Caco-2 (cell line): ENCODE measurements around the gene AKAP1. TPM values are rescaled to one million over a fixed set of nuclear protein-coding genes. Genes with fewer than 3 reads are reported as not detected.

Experiments
- BruUV-seq: library from RNA; stranded (reverse); fragments of 400-500 nt; replicated peaks from 2 replicates; lab custom pipeline; 2021; lab: Mats Ljungman, UMichigan
- CTCF ChIA-PET: fragments of 300-600 bp; sonication (Branson Sonifier 250); formaldehyde crosslinking; loops from one replicate; lab custom pipeline; 2022; ENCODE audit warnings: antibody characterized with exemption; lab: Charles Lee
- POLR2A ChIA-PET: fragments of 300-600 bp; sonication (Branson Sonifier 250); formaldehyde crosslinking; loops from one replicate; lab custom pipeline; 2022; ENCODE audit warnings: antibody characterized with exemption; lab: Charles Lee
- DNase-seq, 2 experiments: peaks; one replicate each; pipeline versions ENCODE4 v3.0.0 to v3.0.0-alpha.2; 2020 to 2022
- H3K27me3 ChIP-seq: replicated peaks from 2 replicates; pipeline ENCODE4 v1.6.0; 2011; ENCODE audit warnings: low read length; ENCODE audit not compliant: control insufficient read depth, insufficient read depth
- H3K36me3 ChIP-seq: 2 replicates; pipeline ENCODE4 v1.5.1; 2011; ENCODE audit warnings: low read length; ENCODE audit not compliant: control insufficient read depth, insufficient read depth
- H3K4me1 ChIP-seq: fragments of 250-450 bp; sonication (Bioruptor Pico); 2 replicates; pipeline ENCODE4 v1.5.1; 2020; ENCODE audit warnings: mild to moderate bottlenecking
- H3K4me3 ChIP-seq: 2 replicates; pipeline ENCODE4 v1.5.1; 2011; ENCODE audit warnings: low read depth, mild to moderate bottlenecking, control low read depth, low read length
- H3K9me3 ChIP-seq: fragments of 250-450 bp; sonication (Bioruptor Pico); 2 replicates; pipeline ENCODE4 v1.5.1; 2020; ENCODE audit warnings: mild to moderate bottlenecking, moderate library complexity
- H3K27ac Mint-ChIP-seq: one replicate; pipeline ENCODE4 v1.8.0; 2022; ENCODE audit warnings: mixed read lengths; ENCODE audit not compliant: unreplicated experiment
- H3K27me3 Mint-ChIP-seq: one replicate; pipeline ENCODE4 v1.8.0; 2022; ENCODE audit warnings: mixed read lengths; ENCODE audit not compliant: insufficient read depth, unreplicated experiment
- H3K36me3 Mint-ChIP-seq: one replicate; pipeline ENCODE4 v1.8.0; 2022; ENCODE audit warnings: mild to moderate bottlenecking, mixed read lengths; ENCODE audit not compliant: insufficient read depth, unreplicated experiment
- H3K4me1 Mint-ChIP-seq: one replicate; pipeline ENCODE4 v1.8.0; 2022; ENCODE audit warnings: low read depth, mixed read lengths; ENCODE audit not compliant: unreplicated experiment
- H3K4me3 Mint-ChIP-seq: one replicate; pipeline ENCODE4 v1.8.0; 2022; ENCODE audit warnings: mild to moderate bottlenecking, moderate library complexity, mixed read lengths; ENCODE audit not compliant: unreplicated experiment
- H3K9me3 Mint-ChIP-seq: one replicate; pipeline ENCODE4 v1.8.0; 2022; ENCODE audit warnings: mixed read lengths; ENCODE audit not compliant: unreplicated experiment
- intact Hi-C: fragments of 100-400 bp; cut with micrococcal nuclease; formaldehyde crosslinking; loops from one replicate; pipeline ENCODE4 v1.10.0; 2022; ENCODE audit not compliant: unreplicated experiment
- total RNA-seq: library from RNA; stranded (reverse); gene quantifications from 2 replicates; pipeline ENCODE4 v1.2.3, GENCODE V29; 2022
- TF ChIP-seq, protein P1 (sequence below), 2 experiments: fragments of 200-600 bp in 1 of 2; IDR thresholded peaks; 1 replicate in 1 of 2; 2 replicates in 1 of 2; pipeline versions ENCODE4 v1.5.1 to v1.8.0; 2011 to 2022; ENCODE audit warnings: antibody characterized with exemption in 1 of 2, control low read depth in 1 of 2, inconsistent platforms in 1 of 2, low read depth in 1 of 2, low read length in 1 of 2, mild to moderate bottlenecking in 1 of 2, moderate library complexity in 1 of 2; ENCODE audit not compliant: insufficient read depth in 1 of 2, severe bottlenecking in 1 of 2, unreplicated experiment in 1 of 2

AKAP1 gene
- total RNA-seq, 1 experiment from 2014 or later, result 87.1 TPM

- Mint-ChIP-seq H3K9me3 (no peaks in the 10 kb centered on the region), H3K27me3 (no peaks in the 10 kb centered on the region), H3K27ac (no peak overlapping the region), H3K4me1 (peaks cover 9% of the 10 kb centered on the region), H3K36me3 (peaks cover 18% of the 10 kb centered on the region), H3K4me3 (no peak overlapping the region)
- H3K27me3 ChIP-seq, result no peaks in the 10 kb centered on the region
- peaks cover 1% of the 10 kb centered on the region for H3K36me3 ChIP-seq
- POLR2A ChIA-PET, result no interaction called here
- H3K4me1 ChIP-seq, result peaks cover 14% of the 10 kb centered on the region
- H3K9me3 ChIP-seq, result no peaks in the 10 kb centered on the region
- H3K4me3 ChIP-seq, result no peak overlapping the region
- TF ChIP-seq, protein P1, sequence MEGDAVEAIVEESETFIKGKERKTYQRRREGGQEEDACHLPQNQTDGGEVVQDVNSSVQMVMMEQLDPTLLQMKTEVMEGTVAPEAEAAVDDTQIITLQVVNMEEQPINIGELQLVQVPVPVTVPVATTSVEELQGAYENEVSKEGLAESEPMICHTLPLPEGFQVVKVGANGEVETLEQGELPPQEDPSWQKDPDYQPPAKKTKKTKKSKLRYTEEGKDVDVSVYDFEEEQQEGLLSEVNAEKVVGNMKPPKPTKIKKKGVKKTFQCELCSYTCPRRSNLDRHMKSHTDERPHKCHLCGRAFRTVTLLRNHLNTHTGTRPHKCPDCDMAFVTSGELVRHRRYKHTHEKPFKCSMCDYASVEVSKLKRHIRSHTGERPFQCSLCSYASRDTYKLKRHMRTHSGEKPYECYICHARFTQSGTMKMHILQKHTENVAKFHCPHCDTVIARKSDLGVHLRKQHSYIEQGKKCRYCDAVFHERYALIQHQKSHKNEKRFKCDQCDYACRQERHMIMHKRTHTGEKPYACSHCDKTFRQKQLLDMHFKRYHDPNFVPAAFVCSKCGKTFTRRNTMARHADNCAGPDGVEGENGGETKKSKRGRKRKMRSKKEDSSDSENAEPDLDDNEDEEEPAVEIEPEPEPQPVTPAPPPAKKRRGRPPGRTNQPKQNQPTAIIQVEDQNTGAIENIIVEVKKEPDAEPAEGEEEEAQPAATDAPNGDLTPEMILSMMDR (IDR thresholded peaks at IDR 0.05; ENCODE audit: insufficient read depth in 1 of 2, low read depth in 1 of 2, low read length in 1 of 2, severe bottlenecking in 1 of 2, unreplicated experiment in 1 of 2), result no peak
- no TSS peak for BruUV-seq
- intact Hi-C loops, result no loop called here
- DNase-seq, result no peak
- CTCF ChIA-PET, result no interaction called here
These were observed 7.7 kb downstream of the AKAP1 start for GRCh38 chr17:57092779-57093178.

DNA sequence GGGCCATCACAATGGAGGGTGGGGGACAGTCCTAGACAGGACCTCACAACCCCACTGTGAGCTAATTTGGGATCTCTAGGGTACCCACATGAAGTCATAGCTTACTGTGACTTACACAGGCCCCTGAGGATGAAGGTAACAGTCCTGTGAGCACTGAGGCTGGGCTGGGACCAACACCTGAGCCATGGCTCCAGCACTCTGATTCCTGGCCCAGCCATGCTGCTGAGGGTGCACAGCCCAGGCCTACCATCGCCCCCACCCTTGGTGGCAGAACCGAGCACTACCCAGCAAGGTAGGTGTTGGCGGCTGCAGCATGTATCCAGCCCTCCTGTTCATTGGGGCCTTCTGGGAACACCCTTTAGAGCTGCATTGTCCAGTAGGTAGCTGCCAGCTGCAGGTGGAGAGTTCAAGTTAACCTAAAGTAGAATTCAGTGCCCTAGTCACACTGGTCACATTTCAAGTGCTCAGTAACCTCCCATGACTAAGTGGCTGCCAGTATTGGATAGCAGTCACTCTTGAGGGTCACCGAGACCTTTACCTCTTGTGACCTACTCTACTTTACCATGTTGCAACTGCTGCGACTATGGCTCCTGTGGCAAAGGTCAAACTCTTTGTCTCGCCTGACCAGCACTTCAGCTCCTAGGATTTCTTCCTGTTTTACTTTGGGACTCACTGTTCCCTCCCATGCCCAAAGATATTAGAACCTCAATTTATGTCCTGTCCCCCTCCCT is 11.6 kb downstream of the AKAP1 start:
- Mint-ChIP-seq H3K4me1 (no peaks in the 10 kb centered on the region), H3K36me3 (peaks cover 25% of the 10 kb centered on the region), H3K9me3 (no peaks in the 10 kb centered on the region), H3K4me3 (no peak overlapping the region), H3K27ac (no peak overlapping the region), H3K27me3 (no peaks in the 10 kb centered on the region)
- POLR2A ChIA-PET, result no interaction called here
- peaks cover 7% of the 10 kb centered on the region for H3K4me1 ChIP-seq
- peaks cover 1% of the 10 kb centered on the region for H3K36me3 ChIP-seq
- no peaks in the 10 kb centered on the region for H3K27me3 ChIP-seq
- no peak overlapping the region for H3K4me3 ChIP-seq
- intact Hi-C loops, result no loop called here
- H3K9me3 ChIP-seq, result no peaks in the 10 kb centered on the region
- DNase-seq, result no peak
- TF ChIP-seq, protein P1 (IDR thresholded peaks at IDR 0.05; ENCODE audit: insufficient read depth in 1 of 2, low read depth in 1 of 2, low read length in 1 of 2, severe bottlenecking in 1 of 2, unreplicated experiment in 1 of 2), result no peak
- CTCF ChIA-PET, result no interaction called here
- BruUV-seq, result no TSS peak

DNA sequence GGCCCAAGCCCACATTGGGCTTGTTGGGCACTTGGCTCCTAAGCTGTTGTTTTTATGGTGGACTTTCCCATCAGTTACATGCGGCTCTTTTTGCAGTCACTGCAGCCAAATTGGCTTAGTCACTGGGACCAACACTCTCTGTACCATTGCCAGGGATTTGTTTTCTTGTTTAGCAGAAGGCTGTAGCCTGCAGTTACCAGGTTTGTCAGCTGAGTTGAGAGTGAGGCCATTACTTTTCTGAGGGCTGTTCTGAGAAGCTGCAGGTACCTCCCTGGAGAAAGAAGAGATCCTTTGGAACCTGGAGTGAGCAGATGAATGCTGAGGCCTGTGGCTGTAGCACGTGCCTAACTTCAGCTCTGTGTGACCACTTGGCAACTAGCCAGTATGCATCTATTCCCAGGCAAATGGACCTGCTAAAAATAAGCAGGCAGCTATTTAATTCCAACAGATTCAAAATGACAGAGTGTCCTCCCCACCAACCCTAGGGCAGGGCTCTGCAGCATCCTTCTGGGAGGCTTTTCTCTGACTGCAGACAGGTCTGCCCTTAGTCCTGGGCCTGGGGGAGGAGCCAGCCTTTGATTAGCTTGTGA is 12.9 kb downstream of the AKAP1 start:
- peaks cover 7% of the 10 kb centered on the region for H3K4me1 ChIP-seq
- no peaks in the 10 kb centered on the region for H3K4me1 Mint-ChIP-seq
- H3K4me3 ChIP-seq, result no peak overlapping the region
- TF ChIP-seq, protein P1 (IDR thresholded peaks at IDR 0.05; ENCODE audit: insufficient read depth in 1 of 2, low read depth in 1 of 2, low read length in 1 of 2, severe bottlenecking in 1 of 2, unreplicated experiment in 1 of 2), result no peak
- no peaks in the 10 kb centered on the region for H3K9me3 Mint-ChIP-seq
- H3K27me3 Mint-ChIP-seq, result no peaks in the 10 kb centered on the region
- H3K36me3 Mint-ChIP-seq, result peaks cover 25% of the 10 kb centered on the region
- DNase-seq, result no peak
- POLR2A ChIA-PET, result no interaction called here
- no peak overlapping the region for H3K4me3 Mint-ChIP-seq
- intact Hi-C loops, result no loop called here
- CTCF ChIA-PET, result no interaction called here
- no TSS peak for BruUV-seq
- no peaks in the 10 kb centered on the region for H3K9me3 ChIP-seq
- H3K27me3 ChIP-seq, result no peaks in the 10 kb centered on the region
- H3K36me3 ChIP-seq, result peaks cover 1% of the 10 kb centered on the region
- no peak overlapping the region for H3K27ac Mint-ChIP-seq
